SK-N-MC (cell line): ENCODE data around the gene S100A6.

Experiments
- EZH2 ChIP-seq: fragments of 200-600 bp; sonication (generic); IDR thresholded peaks from one replicate; pipeline ENCODE4 v1.6.1; 2017; ENCODE audit warnings: antibody characterized with exemption
- POLR2AphosphoS5 ChIP-seq: IDR thresholded peaks from 2 replicates; pipeline ENCODE4 v1.6.1; 2012; ENCODE audit warnings: mild to moderate bottlenecking, low read depth, low read length, borderline replicate concordance

- TF ChIP-seq POLR2AphosphoS5 (no peak), EZH2 (no peak)
Measured at GRCh38 chr1:153515504-153516394, 20.0 kb downstream of the S100A6 start.
